ENCODE measurements around the gene RBM34.

Gene RBM34

DNA sequence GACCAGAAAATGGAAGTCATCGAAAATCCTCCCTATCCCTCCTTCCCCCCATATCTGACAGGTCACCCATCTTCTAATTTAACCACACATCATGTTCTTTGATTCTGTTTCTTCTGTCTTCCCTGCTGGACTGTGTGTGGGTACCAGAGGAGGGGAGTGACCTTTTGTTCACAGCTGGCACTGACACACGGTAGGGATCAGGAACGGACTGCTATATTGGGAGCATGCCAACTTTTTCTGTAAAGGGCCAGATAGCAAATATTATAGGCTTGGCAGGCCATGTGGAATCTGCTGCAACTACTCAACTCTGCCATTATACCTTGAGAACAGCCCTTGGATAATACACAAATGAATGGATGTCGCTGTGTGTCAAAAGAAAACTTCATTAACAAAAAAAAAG, 24.9 kb downstream of the RBM34 start:
- Mint-ChIP-seq H3K9me3 (no peaks in the 10 kb centered on the region), H3K36me3 (peaks cover 77% of the 10 kb centered on the region), H3K27ac (no peak overlapping the region), H3K4me1 (peaks cover 13% of the 10 kb centered on the region), H3K27me3 (no peaks in the 10 kb centered on the region), H3K4me3 (no peak overlapping the region)
- ATAC-seq, result no peak

- no peak overlapping the region for H3K27ac Mint-ChIP-seq
- H3K36me3 Mint-ChIP-seq, result peaks cover 68% of the 10 kb centered on the region
- H3K9me3 Mint-ChIP-seq, result no peaks in the 10 kb centered on the region
- no peaks in the 10 kb centered on the region for H3K27me3 Mint-ChIP-seq
- peaks cover 7% of the 10 kb centered on the region for H3K4me1 Mint-ChIP-seq
- ATAC-seq, result no peak
- no peak overlapping the region for H3K4me3 Mint-ChIP-seq
These were observed 26.9 kb downstream of the RBM34 start for GRCh38 chr1:235134171-235134570.

- H3K27me3 Mint-ChIP-seq, result no peaks in the 10 kb centered on the region
- no peaks in the 10 kb centered on the region for H3K9me3 Mint-ChIP-seq
- H3K4me3 Mint-ChIP-seq, result no peak overlapping the region
- peaks cover 6% of the 10 kb centered on the region for H3K4me1 Mint-ChIP-seq
- H3K36me3 Mint-ChIP-seq, result peaks cover 57% of the 10 kb centered on the region
- no peak overlapping the region for H3K27ac Mint-ChIP-seq
- no peak for ATAC-seq
These were observed 28.0 kb downstream of the RBM34 start for GRCh38 chr1:235133086-235133485.

- H3K27me3 Mint-ChIP-seq, result no peaks in the 10 kb centered on the region
- H3K4me1 Mint-ChIP-seq, result peaks cover 14% of the 10 kb centered on the region
- ATAC-seq, result no peak
- H3K27ac Mint-ChIP-seq, result no peak overlapping the region
- no peak overlapping the region for H3K4me3 Mint-ChIP-seq
- H3K9me3 Mint-ChIP-seq, result no peaks in the 10 kb centered on the region
- peaks cover 48% of the 10 kb centered on the region for H3K36me3 Mint-ChIP-seq
These were observed 29.1 kb downstream of the RBM34 start for GRCh38 chr1:235131961-235132360.

- Mint-ChIP-seq H3K9me3 (no peaks in the 10 kb centered on the region), H3K4me1 (peaks cover 25% of the 10 kb centered on the region), H3K27ac (peak overlapping the region; percentile 95), H3K4me3 (no peak overlapping the region), H3K36me3 (peaks cover 47% of the 10 kb centered on the region), H3K27me3 (no peaks in the 10 kb centered on the region)
- ATAC-seq, result no peak
These were observed 30.2 kb downstream of the RBM34 start for GRCh38 chr1:235130766-235131270.

GRCh38 chr1:235129774-235130570, 31.1 kb downstream of the RBM34 start:
- Mint-ChIP-seq H3K27me3 (no peaks in the 10 kb centered on the region), H3K36me3 (peaks cover 42% of the 10 kb centered on the region), H3K27ac (peak overlapping the region; percentile 95), H3K4me1 (peaks cover 33% of the 10 kb centered on the region), H3K9me3 (no peaks in the 10 kb centered on the region), H3K4me3 (no peak overlapping the region)
- ATAC-seq, result no peak

GRCh38 chr1:235128456-235129328, 32.4 kb downstream of the RBM34 start, which contains the start of gene TOMM20:
Gene TOMM20, minus strand, starts transcription at chr1:235128837. Its CDS starts 122 bp downstream, at chr1:235128715.
- no peaks in the 10 kb centered on the region for H3K27me3 Mint-ChIP-seq
- peak within 1 kb of the TSS; percentile 98 for H3K4me3 Mint-ChIP-seq
- peaks cover 33% of the 10 kb centered on the region for H3K36me3 Mint-ChIP-seq
- peak; percentile 97 for ATAC-seq
- H3K4me1 Mint-ChIP-seq, result peaks cover 43% of the 10 kb centered on the region
- no peaks in the 10 kb centered on the region for H3K9me3 Mint-ChIP-seq
- peak within 1 kb of the TSS; percentile 95 for H3K27ac Mint-ChIP-seq

DNA sequence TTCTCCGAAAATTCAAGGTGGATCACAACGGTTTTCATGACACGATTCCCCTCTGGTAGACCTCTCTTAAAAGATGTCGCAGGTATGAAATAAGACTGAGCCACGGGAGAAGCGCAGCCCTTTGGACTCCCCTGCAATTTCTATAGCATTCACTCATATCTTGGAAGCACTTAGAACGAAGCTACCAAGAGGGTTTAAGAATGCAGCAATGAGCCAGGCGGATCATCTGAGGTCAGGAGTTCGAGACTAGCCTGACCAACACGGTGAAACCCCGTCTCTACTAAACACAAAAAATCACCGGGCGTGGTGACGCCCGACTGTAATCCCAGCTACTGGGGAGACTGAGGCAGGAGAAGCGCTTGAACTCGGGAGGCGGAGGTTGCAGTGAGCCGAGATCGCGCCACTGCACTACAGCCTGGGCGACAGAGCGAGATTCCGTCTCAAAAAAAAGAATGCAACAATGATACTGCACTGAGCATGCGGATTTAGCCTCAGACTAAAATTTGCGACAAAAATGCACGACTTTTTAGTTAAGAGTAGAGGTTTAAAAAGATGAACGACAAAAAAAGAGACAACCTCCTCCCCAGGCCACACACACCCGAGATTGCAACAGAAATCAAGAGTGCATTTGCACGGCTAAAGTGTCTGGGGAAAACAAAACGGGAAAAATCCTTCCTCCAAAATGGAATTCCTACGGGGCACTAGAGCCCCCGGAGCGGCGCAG, 33.2 kb downstream of the RBM34 start:
- no peaks in the 10 kb centered on the region for H3K9me3 Mint-ChIP-seq
- peaks cover 30% of the 10 kb centered on the region for H3K36me3 Mint-ChIP-seq
- peak; percentile 10 for ATAC-seq
- no peaks in the 10 kb centered on the region for H3K27me3 Mint-ChIP-seq
- peak overlapping the region; percentile 98 for H3K4me3 Mint-ChIP-seq
- H3K4me1 Mint-ChIP-seq, result peaks cover 51% of the 10 kb centered on the region
- peak overlapping the region; percentile 95 for H3K27ac Mint-ChIP-seq

DNA sequence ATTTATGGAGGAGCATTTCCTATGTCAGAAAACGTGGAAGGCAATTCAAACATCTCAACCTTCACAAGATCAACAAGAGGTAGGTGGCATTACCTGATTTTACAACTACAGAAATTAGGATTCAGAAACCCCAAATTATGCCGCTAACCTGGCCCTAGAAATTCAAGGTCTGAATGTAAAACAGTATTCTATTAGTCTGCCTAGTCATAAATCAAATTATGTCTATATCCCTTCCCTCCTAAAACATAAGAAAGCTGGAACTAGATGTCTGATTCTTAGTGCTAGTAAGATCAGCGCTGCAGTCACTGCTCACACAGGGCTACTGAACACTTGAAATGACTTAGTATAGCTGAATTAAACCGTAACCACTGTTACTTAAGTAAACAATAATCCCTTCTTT, 33.8 kb downstream of the RBM34 start:
- Mint-ChIP-seq H3K9me3 (no peaks in the 10 kb centered on the region), H3K27ac (peak overlapping the region; percentile 95), H3K36me3 (peaks cover 29% of the 10 kb centered on the region), H3K4me1 (peaks cover 56% of the 10 kb centered on the region), H3K4me3 (peak overlapping the region; percentile 98), H3K27me3 (no peaks in the 10 kb centered on the region)
- ATAC-seq, result no peak

DNA sequence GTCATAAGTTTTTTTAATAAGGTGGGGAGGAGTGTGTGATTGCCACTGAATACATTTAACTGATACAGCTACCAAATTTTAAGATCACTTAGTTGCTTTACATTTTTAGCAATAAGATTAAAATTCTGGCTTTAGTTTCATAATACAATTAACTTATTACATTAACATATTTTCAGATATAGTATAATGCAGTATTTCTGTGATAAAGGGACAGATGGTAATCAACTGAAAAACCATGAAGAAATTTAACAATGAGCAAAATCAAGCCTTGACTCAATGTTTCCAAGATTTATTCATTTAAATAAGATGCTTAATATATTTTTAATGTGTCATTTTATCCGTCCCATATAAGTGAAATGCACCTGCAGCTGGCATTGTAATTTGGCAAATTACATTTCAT, 36.4 kb downstream of the RBM34 start:
- no peak overlapping the region for H3K27ac Mint-ChIP-seq
- H3K4me1 Mint-ChIP-seq, result peaks cover 62% of the 10 kb centered on the region
- no peak overlapping the region for H3K4me3 Mint-ChIP-seq
- no peaks in the 10 kb centered on the region for H3K27me3 Mint-ChIP-seq
- ATAC-seq, result no peak
- H3K9me3 Mint-ChIP-seq, result no peaks in the 10 kb centered on the region
- peaks cover 35% of the 10 kb centered on the region for H3K36me3 Mint-ChIP-seq

- Mint-ChIP-seq H3K27me3 (no peaks in the 10 kb centered on the region), H3K27ac (no peak overlapping the region), H3K9me3 (no peaks in the 10 kb centered on the region), H3K36me3 (peaks cover 36% of the 10 kb centered on the region), H3K4me1 (peaks cover 61% of the 10 kb centered on the region), H3K4me3 (no peak overlapping the region)
- no peak for ATAC-seq
These were observed 36.9 kb downstream of the RBM34 start for GRCh38 chr1:235124111-235124510.

DNA sequence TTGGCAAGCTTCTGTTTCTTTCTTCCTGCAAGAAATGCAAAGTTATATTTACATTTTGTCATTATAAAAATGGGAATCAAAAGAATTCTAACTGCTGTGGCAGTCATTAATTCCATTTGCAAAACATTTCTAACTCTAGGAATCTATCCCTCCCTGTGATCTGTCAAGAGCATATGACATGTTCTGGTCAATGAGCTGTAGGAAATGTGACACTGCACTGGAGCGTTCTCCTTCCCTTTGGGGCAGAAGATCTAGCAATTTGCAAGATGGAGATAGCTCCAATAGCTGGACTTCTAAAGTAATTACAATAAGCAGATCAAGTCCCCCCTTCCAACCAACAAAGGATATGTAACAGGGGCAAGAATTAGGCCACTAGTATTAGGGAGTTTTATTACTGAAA, 38.7 kb downstream of the RBM34 start:
- Mint-ChIP-seq H3K36me3 (peaks cover 49% of the 10 kb centered on the region), H3K9me3 (no peaks in the 10 kb centered on the region), H3K27me3 (no peaks in the 10 kb centered on the region), H3K4me1 (peaks cover 50% of the 10 kb centered on the region), H3K27ac (no peak overlapping the region), H3K4me3 (no peak overlapping the region)
- ATAC-seq, result no peak

GRCh38 chr1:235113183-235113917, 47.7 kb downstream of the RBM34 start:
- H3K27ac Mint-ChIP-seq, result no peak overlapping the region
- ATAC-seq, result no peak
- H3K4me3 Mint-ChIP-seq, result no peak overlapping the region
- no peaks in the 10 kb centered on the region for H3K27me3 Mint-ChIP-seq
- peaks cover 72% of the 10 kb centered on the region for H3K36me3 Mint-ChIP-seq
- no peaks in the 10 kb centered on the region for H3K4me1 Mint-ChIP-seq
- no peaks in the 10 kb centered on the region for H3K9me3 Mint-ChIP-seq

DNA sequence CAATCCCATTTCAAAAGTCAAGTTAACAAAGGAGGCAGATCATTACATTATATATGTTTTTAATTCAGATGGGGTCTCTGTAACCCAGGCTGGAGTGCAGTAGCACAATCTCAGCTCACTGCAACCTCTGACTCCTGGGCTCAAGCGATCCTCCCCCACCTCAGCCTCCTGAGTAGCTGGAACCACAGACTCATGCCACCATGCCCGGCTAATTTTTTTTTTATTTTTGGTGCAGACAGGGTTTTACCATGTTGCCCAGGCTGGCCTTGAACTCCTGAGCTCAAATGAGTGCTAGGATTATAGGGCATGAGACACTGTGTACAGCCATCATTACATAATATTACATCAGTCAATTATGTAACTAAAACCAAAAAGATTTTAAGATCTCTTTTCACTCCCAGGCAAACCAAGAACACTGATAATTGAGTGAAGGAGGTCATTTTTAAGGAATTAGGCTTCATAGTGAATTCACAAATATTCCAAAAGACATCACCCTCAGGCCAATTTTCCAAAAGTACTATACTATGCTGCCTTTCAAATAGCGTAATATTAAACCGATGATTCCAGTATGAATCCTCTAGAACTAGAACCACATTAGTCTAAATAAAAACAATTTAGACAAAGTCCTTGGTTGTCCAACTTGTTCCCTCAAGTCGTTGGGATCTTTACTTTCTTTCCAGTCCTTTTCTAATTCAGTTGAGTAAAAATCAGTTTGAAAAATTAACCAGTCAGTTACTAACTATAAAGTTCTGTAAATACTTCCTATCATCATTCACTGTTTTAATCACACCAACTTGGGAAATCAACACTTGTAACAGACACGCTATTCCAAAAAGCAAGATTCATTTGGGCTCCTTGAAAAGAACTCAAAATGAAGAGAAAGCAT, 48.5 kb downstream of the RBM34 start:
- peaks cover 73% of the 10 kb centered on the region for H3K36me3 Mint-ChIP-seq
- H3K4me3 Mint-ChIP-seq, result no peak overlapping the region
- no peak for ATAC-seq
- H3K9me3 Mint-ChIP-seq, result no peaks in the 10 kb centered on the region
- no peaks in the 10 kb centered on the region for H3K4me1 Mint-ChIP-seq
- no peaks in the 10 kb centered on the region for H3K27me3 Mint-ChIP-seq
- H3K27ac Mint-ChIP-seq, result no peak overlapping the region
